GM12878 (cell line): ENCODE data around the gene LAIR1. TPM values are rescaled to one million over a fixed set of nuclear protein-coding genes. Genes with fewer than 3 reads are reported as not detected.
"Not testable (repeated sequence)": the region's sequence is repeated elsewhere in the genome, so short reads cannot be mapped to it uniquely, and the experiment has no call there.

Experiments
- ATAC-seq: fragments of 200-7000 bp; cut with Tn5 transposase; 3 replicates; pipeline ENCODE4 v1.9.1; 2020; ENCODE audit warnings: mild to moderate bottlenecking, moderate library complexity
- BruUV-seq: library from RNA; stranded (reverse); fragments of 400-500 nt; replicated peaks from 2 replicates; lab custom pipeline; 2021; lab: Mats Ljungman, UMichigan
- CTCF ChIA-PET: fragments of 300-600 bp; sonication (Branson Sonifier 250); formaldehyde crosslinking; extraction: SDS; loops from one replicate; lab custom pipeline; 2021; ENCODE audit warnings: inconsistent platforms; lab: Yijun Ruan, JAX
- POLR2A ChIA-PET: fragments of 350-600 bp; formaldehyde crosslinking; extraction: SDS; loops from one replicate; lab custom pipeline; 2021; ENCODE audit warnings: inconsistent platforms; lab: Charles Lee
- RAD21 ChIA-PET: fragments of 300-600 bp; sonication (Branson Sonifier 250); formaldehyde crosslinking; loops from one replicate; lab custom pipeline; 2023; ENCODE audit warnings: antibody characterized with exemption; ENCODE audit not compliant: unreplicated experiment; lab: Charles Lee
- SMC1A ChIA-PET: fragments of 300-600 bp; sonication (Branson Sonifier 250); formaldehyde crosslinking; loops from one replicate; lab custom pipeline; 2023; ENCODE audit not compliant: unreplicated experiment, uncharacterized antibody; lab: Charles Lee
- DNase-seq: peaks from one replicate; pipeline ENCODE4 v3.0.0-alpha.2; 2011; ENCODE audit warnings: low read depth, low spot score
- FAIRE-seq: peaks from 3 replicates; lab custom pipeline; 2011; peaks lifted over from hg19 to GRCh38; lab: Jason Lieb, UNC
- H2AFZ ChIP-seq: 2 replicates; pipeline ENCODE4 v1.6.0; 2011; ENCODE audit warnings: low read depth, low read length, control low read depth; ENCODE audit not compliant: control insufficient read depth
- H3K27ac ChIP-seq: 2 replicates; pipeline ENCODE4 v1.5.1; 2011; ENCODE audit warnings: control low read depth; ENCODE audit not compliant: control insufficient read depth, insufficient read depth
- H3K27me3 ChIP-seq, 2 experiments: replicated peaks in 1 of 2; 2 replicates each; pipeline versions ENCODE4 v1.6.0 to v1.6.1; 2011; ENCODE audit warnings: low read length in 1 of 2; ENCODE audit not compliant: control insufficient read depth in 2 of 2, insufficient read depth in 2 of 2
- H3K36me3 ChIP-seq, 2 experiments: 2 replicates each; pipeline ENCODE4 v1.5.1; 2011; ENCODE audit warnings: low read length in 1 of 2; ENCODE audit not compliant: control insufficient read depth in 2 of 2, insufficient read depth in 2 of 2
- H3K4me1 ChIP-seq: 2 replicates; pipeline ENCODE4 v1.6.1; 2011; ENCODE audit warnings: mild to moderate bottlenecking, low read length, moderate library complexity, mixed read lengths; ENCODE audit not compliant: control insufficient read depth, insufficient read depth
- H3K4me2 ChIP-seq: 2 replicates; pipeline ENCODE4 v1.6.0; 2011; ENCODE audit warnings: control low read depth; ENCODE audit not compliant: control insufficient read depth, insufficient read depth
- H3K4me3 ChIP-seq: fragments of 200-600 bp; sonication (generic); 2 replicates; pipeline ENCODE4 v1.5.1; 2016
- H3K79me2 ChIP-seq: 2 replicates; pipeline ENCODE4 v1.6.0; 2011; ENCODE audit warnings: low read length; ENCODE audit not compliant: control insufficient read depth, insufficient read depth
- H3K9ac ChIP-seq: 2 replicates; pipeline ENCODE4 v1.8.0; 2011; ENCODE audit warnings: low read length, control low read depth, mixed read lengths; ENCODE audit not compliant: control insufficient read depth, insufficient read depth
- H3K9me3 ChIP-seq: replicated peaks from 3 replicates; pipeline ENCODE4 v1.5.1; 2011; ENCODE audit warnings: mild to moderate bottlenecking, low read length; ENCODE audit not compliant: control insufficient read depth, insufficient read depth
- H4K20me1 ChIP-seq: 2 replicates; pipeline ENCODE4 v1.6.0; 2011; ENCODE audit not compliant: control insufficient read depth, insufficient read depth
- BRCA1 ChIP-seq: IDR thresholded peaks from 2 replicates; pipeline ENCODE4 v1.6.1; 2011; ENCODE audit warnings: low read depth, low read length, improper control_type of control experiment
- CBFB ChIP-seq: IDR thresholded peaks from 2 replicates; pipeline ENCODE4 v1.6.1; 2016; ENCODE audit warnings: antibody characterized with exemption, low read depth
- DPF2 ChIP-seq: fragments of 450-650 bp; IDR thresholded peaks from 2 replicates; pipeline ENCODE4 v1.6.1; 2017; ENCODE audit warnings: mild to moderate bottlenecking
- EED ChIP-seq: sonication (generic); IDR thresholded peaks from 2 replicates; pipeline ENCODE4 v1.6.1; 2016; ENCODE audit warnings: antibody characterized with exemption, low read depth
- JUNB ChIP-seq: IDR thresholded peaks from 2 replicates; pipeline ENCODE4 v1.6.1; 2016; ENCODE audit warnings: antibody characterized with exemption, mild to moderate bottlenecking
- PAX5 ChIP-seq: IDR thresholded peaks from 2 replicates; pipeline ENCODE4 v1.6.1; 2011; ENCODE audit warnings: low read depth, low read length, borderline replicate concordance
- RCOR1 ChIP-seq: conservative IDR thresholded peaks from 2 replicates; pipeline ENCODE4 v1.6.1; 2012; ENCODE audit warnings: low read depth, low read length, improper control_type of control experiment
- ZBTB11 ChIP-seq: fragments of 450-650 bp; formaldehyde crosslinking; IDR thresholded peaks from 2 replicates; pipeline ENCODE4 v1.5.0; 2022; ENCODE audit warnings: mild to moderate bottlenecking, missing genetic modification characterization
- ZNF384 ChIP-seq: IDR thresholded peaks from 2 replicates; pipeline ENCODE4 v1.6.1; 2012; ENCODE audit warnings: low read depth, mild to moderate bottlenecking, low read length, improper control_type of control experiment, borderline replicate concordance
- WGBS: methylation state at CpG from one replicate; pipeline ENCODE4 v1.1.6; 2016; ENCODE audit warnings: low lambda C conversion rate; ENCODE audit not compliant: insufficient replicate concordance, insufficient coverage; ENCODE audit errors: missing lambda C conversion rate; 5-methylcytosine and 5-hydroxymethylcytosine counted together
- in situ Hi-C: fragments of 300-500 bp; cut with MboI; formaldehyde crosslinking; loops from 9 replicates; pipeline ENCODE4 v1.14.3; 2018; ENCODE audit warnings: mixed read lengths
- intact Hi-C: fragments of 100-400 bp; cut with micrococcal nuclease; formaldehyde crosslinking; loops from one replicate; pipeline ENCODE4 v1.14.2; 2022; ENCODE audit not compliant: unreplicated experiment
- polyA plus RNA-seq, 11 experiments: library from polyadenylated mRNA; depleted of rRNA in 4 of 11; unstranded in 6 of 11; stranded (reverse) in 5 of 11; fragments of >200 nt; fragmentation: Nextera tagmentation in 4 of 11; fragmentation: Illumina TruSeq in 1 of 11; extraction: Ambion mirVana in 4 of 11; extraction: Trizol in 1 of 11; gene quantifications; 1 replicate in 1 of 11; 2 replicates in 10 of 11; pipeline versions ENCODE4 v1.2.1 to v1.2.3, GENCODE V29; 2011 to 2016; ENCODE audit warnings: inconsistent platforms in 2 of 11, missing spikeins in 2 of 11, low read depth in 1 of 11
- total RNA-seq, 4 experiments: library from RNA; depleted of rRNA in 3 of 4; stranded (reverse); fragments of >200 nt in 3 of 4; fragmentation: Illumina TruSeq in 1 of 4; extraction: Trizol in 1 of 4; gene quantifications; 2 replicates each; pipeline versions ENCODE4 v1.2.1 to v1.2.3, GENCODE V29; 2013 to 2021
- TF ChIP-seq, protein P1 (sequence below): fragments of 450-650 bp; IDR thresholded peaks from 2 replicates; pipeline ENCODE4 v1.6.1; 2018; ENCODE audit warnings: borderline replicate concordance, mild to moderate bottlenecking; ENCODE audit not compliant: partially characterized antibody

The LAIR1 gene
- total and polyA plus RNA-seq, 10 of the 15 experiments (the other 5 are each of a cell fraction or from before 2014, with no cell fraction given) = 8.6 to 58.2 (median 35.3) TPM

DNA sequence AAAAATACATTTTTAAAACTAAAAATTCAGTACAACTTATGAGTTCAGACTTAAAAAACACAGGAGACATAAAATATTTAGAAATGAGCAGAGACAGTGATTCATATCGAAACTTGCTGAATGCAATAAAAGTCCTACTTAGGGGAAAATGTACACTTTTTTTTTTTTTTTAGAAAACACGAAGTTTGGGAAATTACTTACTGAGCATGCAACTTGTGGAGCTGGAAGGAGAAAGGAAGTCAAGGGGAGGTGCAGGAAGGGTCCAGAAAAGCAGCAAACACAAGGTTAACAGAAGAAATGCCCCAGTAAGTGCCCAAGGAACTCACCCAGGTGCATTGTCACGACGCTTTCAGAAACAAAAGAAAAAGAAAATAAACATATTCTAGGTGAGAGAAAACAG, 18.6 kb upstream of the LAIR1 start (continued):
- TF ChIP-seq ZNF384 (peak; percentile 50; the same call in 1 of the 2 replicates), JUNB (peak; percentile 82), RCOR1 (no peak)
- TF ChIP-seq, all 136 proteins: peak for 3

- intact Hi-C loops, H3K9ac ChIP-seq, H3K4me2 ChIP-seq, H3K9me3 ChIP-seq, in situ Hi-C loops, H2AFZ ChIP-seq, H3K4me1 ChIP-seq, DNase-seq, BruUV-seq, H3K79me2 ChIP-seq, H3K36me3 ChIP-seq, H3K27me3 ChIP-seq, H3K27ac ChIP-seq, H4K20me1 ChIP-seq, ATAC-seq, H3K4me3 ChIP-seq, FAIRE-seq: not testable (repeated sequence)
- 79% methylated on average over 12 of the region's 13 CpGs for WGBS
- ChIA-PET POLR2A (interaction anchor here (1.6 kb wide), 1 partner anchor 9 kb away, joined by 3 read pairs; no protein-coding TSS in a partner anchor), CTCF (interaction anchor here (0.6 kb wide), 1 partner anchor 725 kb away, joined by 4 read pairs; no protein-coding TSS in a partner anchor), SMC1A (interaction anchor here (0.6 to 1.5 kb wide), 5 partner anchors 10 to 99 kb away, joined by 3 to 4 read pairs (median 4); no protein-coding TSS in a partner anchor), RAD21 (interaction anchor here (1.4 kb wide), 1 partner anchor 10 kb away, joined by 3 read pairs; no protein-coding TSS in a partner anchor)
Measured at GRCh38 chr19:54382041-54382440, 17.3 kb upstream of the LAIR1 start.

DNA sequence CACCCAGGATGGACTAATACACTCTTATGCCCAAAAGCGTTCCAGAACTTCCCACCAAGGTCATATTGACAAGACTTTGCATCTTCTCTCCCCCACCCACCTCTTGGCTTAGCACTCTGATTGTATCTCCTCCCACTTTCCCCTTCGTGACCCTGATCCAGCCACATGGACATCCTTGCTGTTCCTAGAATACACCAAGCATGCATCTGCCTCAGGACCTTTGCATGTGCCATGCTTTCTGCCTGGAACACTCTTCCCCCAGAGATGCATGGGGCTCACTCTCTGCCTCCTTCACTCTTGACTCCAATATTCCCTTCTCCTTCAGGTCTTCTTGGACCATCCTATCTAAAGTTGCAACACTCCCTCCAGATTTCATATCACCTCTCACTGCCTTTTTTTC, 16.2 kb upstream of the LAIR1 start:
- WGBS = 13% methylated on average over 2 of the region's 2 CpGs
- Histone ChIP-seq H3K9me3 (peaks cover 4% of the 10 kb centered on the region; the same call in 1 of the 3 replicates), H4K20me1 (no peaks in the 10 kb centered on the region), H3K4me3 (no peak overlapping the region), H3K36me3 (no peaks in the 10 kb centered on the region), H3K27me3 (no peaks in the 10 kb centered on the region), H3K79me2 (no peaks in the 10 kb centered on the region), H3K4me2 (no peak overlapping the region), H3K27ac (no peak overlapping the region), H2AFZ (no peak overlapping the region), H3K9ac (no peak overlapping the region), H3K4me1 (peaks cover 8% of the 10 kb centered on the region)
- DNase-seq = no peak
- ATAC-seq = no peak
- ChIA-PET SMC1A (no interaction called here), CTCF (no interaction called here), RAD21 (no interaction called here), POLR2A (interaction anchor here (0.6 to 1.6 kb wide), 4 partner anchors 8 to 68 kb away, joined by 3 read pairs; partner anchors contain the start of genes LAIR1 and LENG8)
- in situ Hi-C loops = no loop called here
- intact Hi-C loops = no loop called here
- no TSS peak for BruUV-seq
- FAIRE-seq = no peak
- TF ChIP-seq DPF2 (no peak), ZBTB11 (CRISPR knock-in tag) (no peak), CBFB (no peak), BRCA1 (no peak), PAX5 (no peak), EED (no peak)
- TF ChIP-seq, protein P1, sequence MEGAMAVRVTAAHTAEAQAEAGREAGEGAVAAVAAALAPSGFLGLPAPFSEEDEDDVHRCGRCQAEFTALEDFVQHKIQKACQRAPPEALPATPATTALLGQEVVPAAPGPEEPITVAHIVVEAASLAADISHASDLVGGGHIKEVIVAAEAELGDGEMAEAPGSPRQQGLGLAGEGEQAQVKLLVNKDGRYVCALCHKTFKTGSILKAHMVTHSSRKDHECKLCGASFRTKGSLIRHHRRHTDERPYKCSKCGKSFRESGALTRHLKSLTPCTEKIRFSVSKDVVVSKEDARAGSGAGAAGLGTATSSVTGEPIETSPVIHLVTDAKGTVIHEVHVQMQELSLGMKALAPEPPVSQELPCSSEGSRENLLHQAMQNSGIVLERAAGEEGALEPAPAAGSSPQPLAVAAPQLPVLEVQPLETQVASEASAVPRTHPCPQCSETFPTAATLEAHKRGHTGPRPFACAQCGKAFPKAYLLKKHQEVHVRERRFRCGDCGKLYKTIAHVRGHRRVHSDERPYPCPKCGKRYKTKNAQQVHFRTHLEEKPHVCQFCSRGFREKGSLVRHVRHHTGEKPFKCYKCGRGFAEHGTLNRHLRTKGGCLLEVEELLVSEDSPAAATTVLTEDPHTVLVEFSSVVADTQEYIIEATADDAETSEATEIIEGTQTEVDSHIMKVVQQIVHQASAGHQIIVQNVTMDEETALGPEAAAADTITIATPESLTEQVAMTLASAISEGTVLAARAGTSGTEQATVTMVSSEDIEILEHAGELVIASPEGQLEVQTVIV = no peak
